Hypothalamus (tissue), 51 donors: ENCODE results near the gene SYT1.

Experiments
- DNase-seq, 51 donors: peaks; one replicate each; lab custom pipeline; 2025; lab: John Stamatoyannopoulos, UW

Gene SYT1

DNA sequence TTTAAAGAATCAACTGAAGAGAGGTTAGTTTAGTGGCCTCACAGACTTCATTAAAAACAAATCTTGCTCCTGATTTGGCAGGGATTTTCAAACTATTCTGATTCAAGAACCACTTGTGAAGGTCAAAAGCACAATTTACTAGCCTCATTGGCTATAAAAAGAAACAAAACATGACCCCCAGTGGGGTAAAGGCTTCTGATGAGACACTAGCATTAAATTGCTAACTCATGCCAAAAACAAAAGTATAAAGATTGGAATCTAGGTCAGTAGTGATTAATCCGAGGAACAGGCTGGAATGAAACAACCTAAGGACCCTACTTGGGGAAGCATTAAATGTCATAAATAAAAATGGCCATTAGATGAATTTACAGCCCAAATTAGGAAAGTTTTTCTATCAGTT, 513.9 kb downstream of the SYT1 start:
- DNase-seq, result no peak

GRCh38 chr12:79380402-79380801, 515.8 kb downstream of the SYT1 start:
- DNase-seq, result no peak

DNA sequence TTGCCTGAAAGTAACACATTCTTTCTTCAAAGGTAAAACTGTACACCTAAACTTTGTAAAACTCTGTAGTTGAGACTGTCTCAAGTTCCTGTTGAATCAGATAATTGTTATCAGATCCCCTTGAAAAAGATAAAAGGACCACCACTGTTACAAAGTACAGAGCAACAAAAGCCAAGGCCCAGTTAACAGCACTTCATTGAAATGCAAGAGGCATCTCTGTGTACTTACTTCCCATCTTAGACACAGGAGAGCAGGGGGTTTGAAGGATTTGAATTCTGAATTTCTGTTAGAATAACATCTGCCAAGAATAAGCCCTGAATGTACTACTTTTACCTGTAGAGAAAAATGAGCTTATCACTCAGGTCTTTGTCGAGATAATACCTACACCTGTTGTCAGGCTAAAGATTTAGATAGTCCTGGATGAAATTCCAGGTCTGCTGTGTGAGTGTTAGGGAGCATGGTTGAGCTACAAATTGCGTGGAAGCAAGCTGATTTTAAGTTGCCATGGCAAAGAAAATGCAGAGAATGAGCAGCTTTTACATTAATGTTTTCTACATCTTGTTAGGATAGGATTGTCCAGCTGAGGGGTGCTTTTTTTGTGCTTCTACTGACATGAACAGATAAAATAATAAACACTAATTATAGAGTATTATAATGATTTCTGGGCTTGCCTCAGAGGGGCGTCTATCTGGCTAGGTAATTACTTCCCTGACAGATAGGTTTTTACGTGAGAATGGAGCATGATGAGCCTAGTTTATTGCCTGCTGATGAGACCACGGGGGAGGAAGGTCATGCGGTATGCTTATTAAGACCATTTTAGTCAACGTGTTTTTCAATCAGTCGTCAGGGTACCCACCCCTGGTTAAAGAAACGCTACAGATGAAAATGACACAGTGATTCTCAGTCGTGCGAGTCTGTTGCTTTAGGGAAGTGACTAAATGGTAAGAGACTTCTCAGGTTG, 517.0 kb downstream of the SYT1 start:
- DNase-seq, result peak in 2 of 51 donors; percentile 8 to 35

DNA sequence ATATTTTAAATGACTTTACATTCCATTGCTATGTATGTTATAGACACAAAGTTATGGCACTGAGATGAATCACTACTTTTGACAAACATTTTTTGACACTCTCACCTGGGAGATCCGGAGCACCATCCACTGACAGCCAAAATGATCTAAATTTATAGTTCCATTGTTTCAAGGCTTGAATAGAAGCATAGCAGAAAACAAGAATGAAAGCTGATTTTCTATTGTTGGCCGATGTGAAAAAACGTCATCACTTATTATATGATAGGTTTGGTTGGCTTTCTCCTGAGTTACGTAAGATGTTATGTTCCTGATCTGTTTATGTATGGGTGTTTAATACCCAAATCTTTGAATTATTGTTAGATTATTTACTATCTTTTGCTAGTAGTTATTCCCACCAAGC, 520.0 kb downstream of the SYT1 start:
- no peak for DNase-seq

GRCh38 chr12:79388011-79388410, 523.4 kb downstream of the SYT1 start:
- no peak for DNase-seq

- no peak for DNase-seq
Observed at GRCh38 chr12:79393842-79394241, 529.3 kb downstream of the SYT1 start.

- no peak for DNase-seq
Observed at GRCh38 chr12:79397609-79398008, 533.0 kb downstream of the SYT1 start.

DNA sequence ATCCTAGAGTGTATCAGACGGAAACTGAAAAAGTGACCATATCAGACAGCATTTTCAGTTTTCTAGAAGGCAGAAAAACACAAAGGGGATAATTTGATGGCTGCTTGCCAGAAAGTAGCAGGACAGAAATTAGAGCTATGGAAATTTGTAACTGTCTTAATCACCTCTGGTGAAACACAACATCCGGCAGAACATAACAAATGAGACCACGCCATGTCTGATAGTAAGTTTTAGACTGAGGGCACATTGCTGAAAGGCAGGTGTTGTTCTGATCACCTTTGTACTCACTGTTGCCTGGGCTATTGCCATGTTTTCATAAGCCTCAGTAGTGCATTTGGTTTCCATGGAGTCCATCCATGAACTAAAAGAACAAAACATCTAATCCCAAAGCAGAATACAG, 535.9 kb downstream of the SYT1 start:
- DNase-seq, result no peak

DNA sequence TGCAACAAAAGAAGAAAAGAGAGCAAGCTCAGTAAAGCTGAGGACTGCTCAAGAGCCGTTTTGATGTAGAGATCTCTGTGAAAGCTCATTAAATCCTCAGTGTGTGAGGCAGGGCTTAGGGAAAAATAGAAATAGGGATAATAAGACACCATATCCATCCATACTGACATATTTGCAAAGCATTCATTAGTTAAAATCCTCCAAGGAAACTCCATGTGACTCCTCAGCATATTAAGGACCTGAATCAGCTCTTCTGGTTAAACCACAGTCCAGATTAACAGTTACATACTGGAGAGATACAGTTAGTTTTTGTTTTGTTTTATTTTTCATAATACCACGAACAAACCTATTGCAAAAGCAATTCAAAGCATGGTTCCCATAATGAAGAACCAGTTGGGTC, 538.0 kb downstream of the SYT1 start:
- no peak for DNase-seq

- no peak for DNase-seq
Observed at GRCh38 chr12:79406993-79407392, 542.4 kb downstream of the SYT1 start.

DNA sequence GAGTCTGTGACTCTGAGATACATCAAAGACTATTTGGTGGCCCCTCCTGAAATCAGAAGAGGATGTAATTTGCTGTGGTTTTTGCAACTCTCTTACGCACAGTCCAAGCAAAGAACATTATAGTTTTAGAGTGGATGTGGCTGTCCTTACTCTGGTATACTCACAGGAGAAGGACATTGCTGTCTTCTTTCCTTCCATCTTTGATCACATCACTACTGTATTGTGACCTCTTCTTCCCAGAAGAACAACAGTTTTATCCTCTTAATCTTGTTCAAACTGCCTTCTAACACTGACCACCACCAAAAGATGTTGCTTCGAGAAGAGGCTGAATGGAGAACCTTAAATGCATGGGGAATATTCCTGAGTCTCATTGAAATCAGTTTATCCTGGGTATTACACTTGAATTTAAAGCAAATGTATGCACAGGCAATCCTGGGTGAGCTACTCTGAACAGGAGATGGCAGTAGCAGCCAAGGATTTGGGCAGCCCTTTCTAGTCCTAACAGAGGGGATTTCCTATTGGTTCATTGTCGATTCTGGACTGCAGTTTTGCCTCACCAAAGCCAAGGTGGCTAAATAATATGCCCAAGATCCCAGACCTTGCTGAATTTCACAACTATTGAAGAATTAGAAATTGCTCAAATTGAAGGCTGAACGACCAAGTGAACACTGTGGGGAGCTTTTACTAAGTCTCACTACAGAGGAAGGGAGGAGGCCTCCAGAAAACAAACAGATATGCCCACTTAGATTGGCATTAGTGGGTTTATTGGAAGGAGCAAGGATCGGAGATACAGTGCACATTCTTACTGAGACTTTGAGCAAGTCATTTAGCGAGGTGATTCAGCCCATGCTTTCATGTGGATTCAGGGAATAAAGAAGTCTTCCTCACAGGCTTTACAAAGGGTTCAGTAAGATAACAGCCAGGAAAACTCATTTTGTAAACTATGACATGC, 543.4 kb downstream of the SYT1 start:
- DNase-seq, result peak in 8 of 51 donors; percentile 0 to 15 (median 4)

GRCh38 chr12:79408689-79409088, 544.1 kb downstream of the SYT1 start:
- DNase-seq, result no peak

- no peak for DNase-seq
Observed at GRCh38 chr12:79409562-79409961, 545.0 kb downstream of the SYT1 start.

DNA sequence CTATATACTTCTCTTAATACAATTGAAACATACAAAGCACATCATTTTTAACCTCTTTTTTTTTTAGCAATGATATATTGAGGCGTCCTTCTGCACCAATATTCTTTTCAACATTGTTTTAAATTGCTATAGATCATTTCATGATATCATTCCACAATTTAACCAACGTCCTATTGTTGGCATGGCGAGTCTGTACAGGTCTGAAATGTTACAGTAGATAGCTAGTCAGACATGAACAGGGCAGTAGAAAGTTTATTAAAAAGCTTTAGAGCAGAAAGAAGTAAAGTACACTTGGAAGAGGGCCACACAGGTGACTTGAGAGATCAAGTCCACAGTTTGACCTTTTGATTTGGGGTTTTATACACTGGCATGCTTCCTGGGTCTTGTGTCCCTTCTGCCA, 547.2 kb downstream of the SYT1 start:
- DNase-seq, result no peak

DNA sequence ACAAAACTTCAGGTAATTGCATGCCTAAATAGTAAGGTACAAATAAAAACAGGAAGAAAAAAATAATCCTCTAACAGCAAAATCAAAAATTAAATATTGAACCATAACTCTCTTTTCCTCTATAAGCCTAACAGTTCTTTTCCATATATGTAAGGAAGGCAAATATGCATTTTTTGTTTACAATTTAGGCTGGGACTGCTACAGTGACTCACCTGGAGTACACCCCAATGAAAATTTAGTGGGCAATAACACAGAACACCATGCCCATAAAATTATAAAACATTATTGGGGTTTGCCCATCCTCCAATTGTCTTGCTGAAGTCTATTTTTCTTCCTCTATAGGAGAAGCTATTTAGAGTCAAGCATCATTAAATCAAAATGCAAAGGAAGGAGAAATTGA, 549.2 kb downstream of the SYT1 start:
- DNase-seq, result no peak

DNA sequence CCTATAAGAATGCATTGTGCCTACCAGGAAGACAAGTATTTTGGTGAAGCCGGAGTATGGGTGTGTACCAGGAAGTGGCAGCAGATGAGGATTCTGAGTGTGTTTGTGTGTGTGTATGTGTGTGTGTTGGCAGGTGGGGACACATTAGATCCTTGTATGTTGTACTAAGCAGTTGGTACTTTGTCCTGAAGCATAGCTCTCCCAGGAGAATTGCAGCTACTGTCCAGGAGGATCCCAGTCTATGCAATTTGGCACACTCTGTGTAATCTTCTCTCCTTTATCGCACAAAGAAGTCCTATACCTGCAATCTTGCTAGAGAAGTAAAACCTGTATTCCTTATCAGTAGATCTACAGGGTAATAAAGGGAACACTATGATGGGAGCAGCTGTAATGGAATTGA, 549.7 kb downstream of the SYT1 start:
- no peak for DNase-seq

DNA sequence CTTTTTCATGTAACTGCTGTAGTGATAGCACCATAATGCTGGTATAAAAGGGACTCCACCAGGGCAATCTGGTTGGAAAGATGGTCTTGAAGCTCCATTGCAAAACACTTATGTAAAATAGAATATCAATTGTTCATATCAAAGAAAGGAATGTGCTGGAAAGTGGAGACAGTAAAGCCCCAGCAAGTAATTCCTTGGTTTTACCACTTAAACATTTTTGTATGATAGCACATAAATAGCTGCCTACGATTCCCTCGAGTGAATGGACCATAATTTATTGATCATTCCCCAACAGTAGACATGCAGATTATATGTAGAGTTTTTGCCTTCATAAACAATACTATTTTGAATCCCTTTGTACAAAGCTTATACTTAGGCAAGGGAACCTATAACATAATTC, 550.7 kb downstream of the SYT1 start:
- no peak for DNase-seq

DNA sequence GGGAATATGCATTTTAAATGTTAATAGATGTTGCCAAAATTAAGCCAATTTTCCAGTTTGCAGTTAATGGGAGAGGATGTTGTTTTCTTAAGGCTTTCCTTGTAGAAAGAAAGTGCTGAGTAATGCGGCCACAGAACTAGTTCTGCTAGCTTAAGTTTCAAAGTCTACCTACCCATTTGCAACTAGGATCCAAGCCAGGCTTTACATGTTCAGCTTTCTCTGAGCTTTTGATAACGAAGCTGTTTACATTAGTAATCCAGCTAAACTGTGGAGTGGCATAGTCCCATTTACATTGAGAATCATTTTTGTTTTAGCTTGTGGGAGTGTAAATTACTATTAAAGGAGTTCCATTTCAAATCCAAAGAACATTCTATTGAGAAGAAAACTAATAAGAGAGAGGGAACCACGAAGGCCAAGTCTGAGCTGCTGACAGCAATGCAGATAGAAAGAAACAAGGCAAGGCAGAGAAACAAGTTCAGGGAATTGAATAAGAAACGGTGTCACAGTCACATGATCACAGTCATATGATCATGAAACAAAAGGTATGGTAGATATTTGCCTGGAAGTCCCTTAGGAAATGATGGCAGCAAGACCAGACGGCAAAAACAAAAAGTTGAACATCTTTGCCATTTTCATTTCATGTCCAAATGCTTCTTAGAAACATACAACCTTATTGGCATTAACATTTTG, 551.3 kb downstream of the SYT1 start:
- no peak for DNase-seq

- no peak for DNase-seq
Observed at GRCh38 chr12:79420146-79420618, 555.6 kb downstream of the SYT1 start.

GRCh38 chr12:79421236-79421740, 556.7 kb downstream of the SYT1 start:
- DNase-seq, result no peak
